ENCODE measurements around the gene CRACR2B. TPM values are rescaled to one million over a fixed set of nuclear protein-coding genes. Genes with fewer than 3 reads are reported as not detected.
A peak's percentile ranks its signal among the peaks of the same experiment; 100 is the strongest.

The CRACR2B gene
- total RNA-seq, 4 donors from 2014 or later = 0.48 to 5.7 (median 3.5) TPM

DNA sequence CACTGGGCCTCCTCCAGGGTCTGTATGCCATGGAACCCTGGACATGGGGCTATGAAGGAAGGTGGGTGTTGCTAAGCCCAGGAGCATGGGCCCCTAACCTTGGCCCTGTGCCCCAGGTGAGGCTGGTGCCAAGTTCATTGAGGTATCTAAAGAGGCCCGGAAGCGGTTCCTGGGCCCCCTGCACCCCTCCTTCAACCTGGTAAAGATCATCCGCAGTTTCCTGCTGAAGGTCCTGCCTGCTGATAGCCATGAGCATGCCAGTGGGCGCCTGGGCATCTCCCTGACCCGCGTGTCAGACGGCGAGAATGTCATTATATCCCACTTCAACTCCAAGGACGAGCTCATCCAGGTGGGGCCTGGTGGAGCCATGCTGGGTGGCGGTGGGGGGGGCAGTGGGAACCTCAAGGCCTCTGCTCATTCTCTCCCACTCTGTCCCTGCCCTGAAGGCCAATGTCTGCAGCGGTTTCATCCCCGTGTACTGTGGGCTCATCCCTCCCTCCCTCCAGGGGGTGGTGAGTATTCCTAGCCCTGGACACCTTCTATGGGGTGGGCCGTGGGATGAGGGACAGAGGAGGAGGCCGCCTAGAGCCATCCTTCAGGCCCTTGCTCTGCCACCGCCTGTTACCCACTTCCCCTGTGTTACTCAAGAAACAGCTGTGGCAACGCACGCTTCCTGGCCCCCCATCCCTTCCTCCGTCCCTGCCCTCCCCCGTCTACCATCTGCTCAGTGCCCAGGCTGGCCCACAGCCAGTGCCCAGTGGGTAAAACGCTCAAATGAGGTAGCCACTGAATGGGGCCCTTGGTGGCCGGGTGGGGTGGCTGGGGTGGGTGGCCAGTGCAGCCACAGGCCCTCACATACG lies 6.0 kb upstream of the CRACR2B start:
- DNase-seq = no peak
- TF ChIP-seq POLR2A (IDR thresholded peaks at IDR 0.05) = no peak
- TF ChIP-seq, protein P1, sequence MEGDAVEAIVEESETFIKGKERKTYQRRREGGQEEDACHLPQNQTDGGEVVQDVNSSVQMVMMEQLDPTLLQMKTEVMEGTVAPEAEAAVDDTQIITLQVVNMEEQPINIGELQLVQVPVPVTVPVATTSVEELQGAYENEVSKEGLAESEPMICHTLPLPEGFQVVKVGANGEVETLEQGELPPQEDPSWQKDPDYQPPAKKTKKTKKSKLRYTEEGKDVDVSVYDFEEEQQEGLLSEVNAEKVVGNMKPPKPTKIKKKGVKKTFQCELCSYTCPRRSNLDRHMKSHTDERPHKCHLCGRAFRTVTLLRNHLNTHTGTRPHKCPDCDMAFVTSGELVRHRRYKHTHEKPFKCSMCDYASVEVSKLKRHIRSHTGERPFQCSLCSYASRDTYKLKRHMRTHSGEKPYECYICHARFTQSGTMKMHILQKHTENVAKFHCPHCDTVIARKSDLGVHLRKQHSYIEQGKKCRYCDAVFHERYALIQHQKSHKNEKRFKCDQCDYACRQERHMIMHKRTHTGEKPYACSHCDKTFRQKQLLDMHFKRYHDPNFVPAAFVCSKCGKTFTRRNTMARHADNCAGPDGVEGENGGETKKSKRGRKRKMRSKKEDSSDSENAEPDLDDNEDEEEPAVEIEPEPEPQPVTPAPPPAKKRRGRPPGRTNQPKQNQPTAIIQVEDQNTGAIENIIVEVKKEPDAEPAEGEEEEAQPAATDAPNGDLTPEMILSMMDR (IDR thresholded peaks at IDR 0.05) = no peak
- peak overlapping the region in 2 of 4 donors; percentile 87 to 96 for H3K4me3 ChIP-seq

DNA sequence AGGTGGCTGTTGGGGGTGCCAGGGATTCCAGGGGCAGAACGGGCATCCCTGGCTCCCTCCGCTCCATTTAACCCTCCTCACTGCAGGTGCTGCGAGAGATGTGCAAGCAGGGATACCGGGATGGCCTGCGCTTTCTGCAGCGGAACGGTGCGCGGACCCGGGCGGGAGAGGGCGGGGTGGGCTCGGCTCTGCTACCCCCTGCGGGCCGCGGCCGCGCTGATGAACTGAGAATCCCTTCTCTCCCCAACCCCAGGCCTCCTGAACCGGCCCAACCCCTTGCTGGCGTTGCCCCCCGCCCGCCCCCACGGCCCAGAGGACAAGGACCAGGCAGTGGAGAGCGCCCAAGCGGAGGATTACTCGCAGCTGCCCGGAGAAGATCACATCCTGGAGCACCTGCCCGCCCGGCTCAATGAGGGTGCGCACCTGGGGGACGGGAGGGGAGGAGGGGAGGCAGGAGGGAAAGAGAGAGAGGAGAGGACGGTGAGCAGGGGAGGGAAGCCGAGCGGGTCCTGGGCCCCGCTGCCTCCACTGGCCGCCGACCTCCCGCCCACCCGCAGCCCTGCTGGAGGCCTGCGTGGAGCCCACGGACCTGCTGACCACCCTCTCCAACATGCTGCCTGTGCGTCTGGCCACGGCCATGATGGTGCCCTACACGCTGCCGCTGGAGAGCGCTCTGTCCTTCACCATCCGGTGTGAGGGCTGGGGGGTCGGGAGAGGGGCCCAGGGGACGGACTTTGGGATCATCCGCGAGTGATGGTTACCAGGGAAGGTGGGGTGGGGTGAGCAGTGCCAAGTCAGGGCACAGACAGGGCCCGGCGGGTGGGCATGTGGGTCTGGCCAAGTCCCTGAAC lies 4.1 kb upstream of the CRACR2B start:
- peaks cover 0 to 49% (median 0%) of the 10 kb centered on the region in 4 donors for H3K27me3 ChIP-seq
- no peak for TF ChIP-seq POLR2A (IDR thresholded peaks at IDR 0.05)
- TF ChIP-seq, protein P1 (IDR thresholded peaks at IDR 0.05) = no peak
- H3K4me1 ChIP-seq = peaks cover 40 to 78% (median 51%) of the 10 kb centered on the region in 3 donors
- H3K36me3 ChIP-seq = peaks cover 22 to 47% (median 24%) of the 10 kb centered on the region in 3 donors
- intact Hi-C loops (cut with DNase I) = no loop called here
- no peaks in the 10 kb centered on the region for H3K9me3 ChIP-seq
- H3K27ac ChIP-seq = no peak overlapping the region
- 87 to 90% methylated on average over 4 to 27 of the region's 53 CpGs for WGBS, 2 donors
- no peak overlapping the region for H3K4me3 ChIP-seq
- DNase-seq = no peak

More for the DNA sequence above, 6.0 kb upstream of the CRACR2B start:
- Histone ChIP-seq H3K27ac (peak overlapping the region; percentile 92 to 98 (median 96)), H3K36me3 (peaks cover 22 to 47% (median 24%) of the 10 kb centered on the region in 3 donors), H3K27me3 (peaks cover 0 to 29% (median 0%) of the 10 kb centered on the region in 4 donors), H3K4me1 (peaks cover 30 to 65% (median 40%) of the 10 kb centered on the region in 3 donors), H3K9me3 (no peaks in the 10 kb centered on the region)
- WGBS, 2 donors = 64 to 70% methylated on average over 3 to 10 of the region's 22 CpGs
- intact Hi-C loops (cut with DNase I) = no loop called here

DNA sequence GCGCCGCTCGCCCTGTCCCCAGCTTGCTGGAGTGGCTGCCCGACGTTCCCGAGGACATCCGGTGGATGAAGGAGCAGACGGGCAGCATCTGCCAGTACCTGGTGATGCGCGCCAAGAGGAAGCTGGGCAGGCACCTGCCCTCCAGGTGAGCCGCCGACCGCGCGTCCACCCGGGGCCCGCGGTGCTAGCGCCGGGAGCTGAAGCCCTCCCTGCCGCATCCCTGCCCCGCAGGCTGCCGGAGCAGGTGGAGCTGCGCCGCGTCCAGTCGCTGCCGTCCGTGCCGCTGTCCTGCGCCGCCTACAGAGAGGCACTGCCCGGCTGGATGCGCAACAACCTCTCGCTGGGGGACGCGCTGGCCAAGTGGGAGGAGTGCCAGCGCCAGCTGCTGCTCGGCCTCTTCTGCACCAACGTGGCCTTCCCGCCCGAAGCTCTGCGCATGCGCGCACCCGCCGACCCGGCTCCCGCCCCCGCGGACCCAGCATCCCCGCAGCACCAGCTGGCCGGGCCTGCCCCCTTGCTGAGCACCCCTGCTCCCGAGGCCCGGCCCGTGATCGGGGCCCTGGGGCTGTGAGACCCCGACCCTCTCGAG lies 3.3 kb upstream of the CRACR2B start:
- TF ChIP-seq, protein P1 (IDR thresholded peaks at IDR 0.05) = no peak
- TF ChIP-seq POLR2A (IDR thresholded peaks at IDR 0.05) = no peak
- H3K27me3 ChIP-seq = peaks cover 0 to 56% (median 0%) of the 10 kb centered on the region in 4 donors
- H3K4me3 ChIP-seq = no peak overlapping the region
- intact Hi-C loops (cut with DNase I) = no loop called here
- 88% methylated on average over 24 of the region's 59 CpGs; no CpG with 5 or more reads in 1 of the 2 donors for WGBS, 2 donors
- H3K36me3 ChIP-seq = peaks cover 22 to 47% (median 24%) of the 10 kb centered on the region in 3 donors
- no peak for DNase-seq
- H3K27ac ChIP-seq = no peak overlapping the region
- H3K4me1 ChIP-seq = peaks cover 44 to 80% (median 53%) of the 10 kb centered on the region in 3 donors
- no peaks in the 10 kb centered on the region for H3K9me3 ChIP-seq

DNA sequence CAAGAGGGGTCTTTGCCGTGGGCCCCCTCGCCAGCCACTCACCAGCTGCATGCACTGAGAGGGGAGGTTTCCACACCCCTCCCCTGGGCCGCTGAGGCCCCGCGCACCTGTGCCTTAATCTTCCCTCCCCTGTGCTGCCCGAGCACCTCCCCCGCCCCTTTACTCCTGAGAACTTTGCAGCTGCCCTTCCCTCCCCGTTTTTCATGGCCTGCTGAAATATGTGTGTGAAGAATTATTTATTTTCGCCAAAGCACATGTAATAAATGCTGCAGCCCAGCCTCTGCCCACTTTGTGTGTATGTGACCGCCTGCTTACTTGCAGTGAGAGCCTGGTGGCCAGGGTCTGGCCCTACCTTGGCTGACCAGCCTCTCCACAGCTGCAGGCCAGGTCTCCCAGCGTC lies 2.8 kb upstream of the CRACR2B start:
- TF ChIP-seq, protein P1 (IDR thresholded peaks at IDR 0.05) = no peak
- TF ChIP-seq POLR2A (IDR thresholded peaks at IDR 0.05) = no peak
- DNase-seq = no peak
- intact Hi-C loops (cut with DNase I) = no loop called here
- WGBS, 2 donors = 80% methylated on average over 5 to 9 of the region's 11 CpGs
- Histone ChIP-seq H3K27me3 (peaks cover 0 to 61% (median 3%) of the 10 kb centered on the region in 4 donors), H3K36me3 (peaks cover 22 to 47% (median 24%) of the 10 kb centered on the region in 3 donors), H3K4me1 (peaks cover 50 to 86% (median 59%) of the 10 kb centered on the region in 3 donors), H3K4me3 (no peak overlapping the region), H3K27ac (no peak overlapping the region), H3K9me3 (no peaks in the 10 kb centered on the region)
